HG02610 (cell line): ENCODE data around the gene CBLC.

Source experiments
- ATAC-seq: cut with Tn5 transposase; IDR thresholded peaks from one replicate; pipeline ENCODE4 v1.9.1; 2021; ENCODE audit warnings: mild to moderate bottlenecking, moderate library complexity; ENCODE audit not compliant: unreplicated experiment

CBLC gene

DNA sequence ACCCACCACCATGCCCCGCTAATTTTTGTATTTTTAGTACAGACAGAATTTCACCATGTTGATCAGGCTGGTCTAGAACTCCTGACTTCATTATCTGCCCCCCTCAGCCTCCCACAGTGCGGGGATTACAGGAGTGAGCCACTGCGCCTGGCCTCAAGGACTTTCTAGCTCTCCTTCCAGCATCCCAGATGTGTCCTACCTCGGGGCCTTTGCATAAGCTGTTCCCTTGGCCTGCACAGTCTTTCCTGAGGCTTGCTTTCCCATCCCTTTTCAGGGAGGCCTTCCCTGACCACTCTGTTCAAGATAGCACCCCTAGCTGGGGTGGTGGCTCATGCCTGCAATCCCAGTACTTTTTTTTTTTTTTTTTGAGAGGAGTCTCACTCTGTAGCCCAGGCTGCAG is 16.9 kb downstream of the CBLC start:
- no peak for ATAC-seq

- no peak for ATAC-seq
Measured at GRCh38 chr19:44795398-44795987, 17.8 kb downstream of the CBLC start.

GRCh38 chr19:44796701-44797115 is 19.0 kb downstream of the CBLC start:
- ATAC-seq, result no peak

GRCh38 chr19:44799627-44800346 is 22.1 kb downstream of the CBLC start:
- no peak for ATAC-seq

DNA sequence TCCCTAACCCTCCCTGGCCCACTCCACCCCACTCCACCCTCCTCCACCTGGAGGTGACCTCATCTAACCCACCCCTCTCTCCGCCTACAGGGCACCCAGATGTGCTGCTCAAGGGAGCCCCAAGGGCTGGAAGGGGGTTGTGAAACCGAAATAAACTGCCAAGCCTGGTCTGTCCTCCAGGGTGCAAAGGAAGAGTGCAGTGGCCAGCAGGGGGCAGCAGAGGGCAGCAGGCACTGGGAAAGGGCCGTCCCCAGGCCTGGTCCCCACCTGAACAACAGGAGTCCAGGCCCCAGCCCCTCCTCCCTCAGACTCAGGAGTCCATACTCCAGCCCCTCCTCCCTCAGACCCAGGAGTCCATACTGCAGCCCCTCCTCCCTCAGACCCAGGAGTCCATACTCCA is 22.8 kb downstream of the CBLC start:
- ATAC-seq, result no peak

GRCh38 chr19:44803442-44804428 is 26.0 kb downstream of the CBLC start:
- ATAC-seq, result no peak

DNA sequence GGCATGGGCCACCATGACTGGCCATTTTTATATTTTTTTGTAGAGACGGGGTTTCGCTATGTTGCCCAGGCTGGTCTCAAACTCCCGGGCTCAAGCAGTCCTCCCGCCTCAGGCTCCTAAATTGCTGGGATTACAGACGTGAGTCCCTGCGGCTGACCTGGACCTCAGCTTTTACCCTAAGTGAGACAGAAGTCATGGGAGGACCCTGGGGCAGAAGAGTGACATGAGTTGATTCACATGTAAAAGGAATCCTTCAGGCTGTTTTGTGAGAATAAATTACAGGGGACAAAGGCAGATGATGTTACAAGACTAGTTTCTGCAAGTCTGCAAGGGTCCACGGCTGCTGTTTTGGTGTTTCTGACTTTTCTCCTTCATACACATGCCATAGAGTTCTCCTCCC is 28.6 kb downstream of the CBLC start:
- ATAC-seq, result no peak

- no peak for ATAC-seq
Measured at GRCh38 chr19:44807162-44807561, 29.5 kb downstream of the CBLC start.

DNA sequence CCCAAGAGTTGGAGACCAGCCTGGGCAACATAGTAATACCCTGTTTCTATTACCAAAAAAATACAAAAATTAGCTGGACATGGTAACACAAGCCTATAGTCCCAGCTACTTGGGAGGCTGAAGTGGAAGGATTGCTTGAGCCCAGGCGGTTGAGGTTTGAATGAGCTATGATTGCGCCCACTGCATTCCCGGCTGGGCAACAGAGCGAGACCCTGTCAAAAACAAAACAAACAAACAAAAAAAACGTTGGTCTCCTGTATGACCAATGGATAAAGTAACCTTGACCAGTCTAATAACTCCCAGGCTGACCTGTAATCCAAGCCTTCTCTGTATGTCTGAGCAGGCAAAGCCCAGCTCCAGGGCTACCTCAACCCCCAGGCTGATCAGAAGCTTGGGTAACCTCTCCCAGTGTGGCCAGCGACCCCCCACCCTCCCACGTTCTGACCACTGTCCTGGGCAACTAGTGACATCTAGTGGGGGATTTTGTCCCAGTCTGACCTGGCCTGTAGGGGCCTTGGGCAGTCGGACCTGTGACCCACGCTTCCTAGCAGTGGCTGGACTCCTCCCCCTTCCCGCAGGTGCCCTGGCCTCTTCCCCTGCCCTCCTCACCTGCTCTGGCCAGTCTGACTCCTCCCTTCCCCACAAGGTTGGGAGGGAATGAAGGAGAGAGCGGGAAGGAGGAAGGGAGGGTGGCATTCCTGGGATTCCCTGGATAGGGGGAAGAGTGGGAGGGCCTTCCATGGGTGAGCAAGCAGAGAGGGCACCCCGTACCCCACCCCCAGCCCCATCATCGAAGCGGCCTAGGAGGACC is 30.2 kb downstream of the CBLC start:
- ATAC-seq, result no peak

GRCh38 chr19:44808463-44809371 is 31.0 kb downstream of the CBLC start, which contains the start of gene BCAM:
Gene BCAM (plus strand): TSS chr19:44809103. CDS start chr19:44809125, 22 bp downstream.
- no peak for ATAC-seq

GRCh38 chr19:44809577-44810233 is 32.0 kb downstream of the CBLC start:
- no peak for ATAC-seq

GRCh38 chr19:44810234-44811121 is 32.8 kb downstream of the CBLC start:
- ATAC-seq, result no peak

DNA sequence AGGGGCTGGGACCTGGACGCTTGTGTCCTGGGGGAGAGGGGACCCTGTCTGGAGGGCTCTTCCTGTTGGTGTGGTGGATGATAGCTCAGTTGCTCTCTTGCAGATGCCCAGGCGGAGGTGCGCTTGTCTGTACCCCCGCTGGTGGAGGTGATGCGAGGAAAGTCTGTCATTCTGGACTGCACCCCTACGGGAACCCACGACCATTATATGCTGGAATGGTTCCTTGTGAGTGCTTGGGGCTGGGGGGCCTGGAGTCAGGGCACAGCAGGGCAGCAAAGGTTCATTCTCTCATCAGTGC is 33.4 kb downstream of the CBLC start:
- ATAC-seq, result no peak

GRCh38 chr19:44812142-44812718 is 34.5 kb downstream of the CBLC start:
- no peak for ATAC-seq

- no peak for ATAC-seq
Measured at GRCh38 chr19:44813070-44813840, 35.6 kb downstream of the CBLC start.

DNA sequence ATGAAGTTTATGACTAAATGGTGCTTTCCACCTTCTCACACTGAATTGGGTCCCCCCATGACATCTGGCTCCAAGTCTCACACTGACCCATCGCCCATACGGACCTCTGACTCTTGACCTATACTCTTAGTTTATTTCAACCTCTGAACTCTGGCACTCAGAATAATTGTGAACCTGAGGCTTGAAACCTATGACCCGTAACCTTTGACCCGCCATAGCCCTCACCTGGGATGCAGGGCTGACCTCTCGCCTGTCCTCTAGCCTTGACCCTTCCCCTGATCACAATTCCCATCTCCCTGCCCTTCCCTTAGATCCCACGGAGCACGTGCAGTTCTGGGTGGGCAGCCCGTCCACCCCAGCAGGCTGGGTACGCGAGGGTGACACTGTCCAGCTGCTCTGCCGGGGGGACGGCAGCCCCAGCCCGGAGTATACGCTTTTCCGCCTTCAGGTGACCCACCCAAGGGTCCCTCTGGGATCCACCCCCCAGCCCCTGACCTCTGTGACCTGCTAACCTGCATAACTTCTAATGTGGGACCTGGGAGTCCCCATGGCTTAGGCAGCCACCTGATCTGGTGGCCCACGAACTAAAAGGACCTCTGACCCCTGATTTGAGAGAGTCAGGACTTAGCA is 36.3 kb downstream of the CBLC start:
- no peak for ATAC-seq

GRCh38 chr19:44814517-44814916 is 36.8 kb downstream of the CBLC start:
- ATAC-seq, result no peak
